ENCODE results near the gene CYTH4. TPM values are rescaled to one million over a fixed set of nuclear protein-coding genes. Genes with fewer than 3 reads are reported as not detected.

Gene CYTH4
- total and polyA plus RNA-seq, 4 donors, result 1.9 to 9.9 (median 5.9) TPM

- TF ChIP-seq CTCF (IDR thresholded peaks at IDR 0.05; ENCODE audit: low read depth, low read length, missing input control) (no peak), GABPA (IDR thresholded peaks at IDR 0.05 in 1 of 2, conservative IDR thresholded peaks at IDR 0.05 in 1 of 2) (no peak), RAD21 (IDR thresholded peaks at IDR 0.05) (no peak)
- TF ChIP-seq, protein P1, sequence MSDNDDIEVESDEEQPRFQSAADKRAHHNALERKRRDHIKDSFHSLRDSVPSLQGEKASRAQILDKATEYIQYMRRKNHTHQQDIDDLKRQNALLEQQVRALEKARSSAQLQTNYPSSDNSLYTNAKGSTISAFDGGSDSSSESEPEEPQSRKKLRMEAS (IDR thresholded peaks at IDR 0.05), result no peak
Observed at GRCh38 chr22:37273846-37274225, 8.5 kb upstream of the CYTH4 start (continued).

- no peak for DNase-seq (ENCODE audit: low spot score)
- WGBS, result 78% methylated on average over 12 of the region's 12 CpGs
- no peaks in the 10 kb centered on the region for H3K9me3 ChIP-seq (ENCODE audit: control insufficient read depth in 4 of 4, low read length in 3 of 4)
- H3K4me3 ChIP-seq (ENCODE audit: low read depth in 1 of 3, low read length in 3 of 3), result no peak overlapping the region
- no peak overlapping the region for H3K9ac ChIP-seq (ENCODE audit: low read depth in 1 of 2, low read length in 2 of 2)
- no peaks in the 10 kb centered on the region for H3K36me3 ChIP-seq (ENCODE audit: control insufficient read depth in 4 of 4, insufficient read depth in 3 of 4, low read depth in 1 of 4, low read length in 3 of 4)
- no peak overlapping the region for H3K27ac ChIP-seq (ENCODE audit: low read depth in 1 of 2, low read length in 2 of 2)
- H3K27me3 ChIP-seq (ENCODE audit: control insufficient read depth in 4 of 4, insufficient read depth in 4 of 4, low read length in 3 of 4), result no peaks in the 10 kb centered on the region
- TF ChIP-seq TAF1 (conservative IDR thresholded peaks at IDR 0.05) (no peak), HNF4A (conservative IDR thresholded peaks at IDR 0.05) (no peak), FOXA1 (IDR thresholded peaks at IDR 0.05) (no peak), YY1 (IDR thresholded peaks at IDR 0.05) (no peak)
- H3K4me1 ChIP-seq (ENCODE audit: control insufficient read depth in 4 of 4, insufficient read depth in 4 of 4, low read length in 3 of 4), result no peaks in the 10 kb centered on the region
Observed at GRCh38 chr22:37274380-37274862, 7.9 kb upstream of the CYTH4 start.

DNA sequence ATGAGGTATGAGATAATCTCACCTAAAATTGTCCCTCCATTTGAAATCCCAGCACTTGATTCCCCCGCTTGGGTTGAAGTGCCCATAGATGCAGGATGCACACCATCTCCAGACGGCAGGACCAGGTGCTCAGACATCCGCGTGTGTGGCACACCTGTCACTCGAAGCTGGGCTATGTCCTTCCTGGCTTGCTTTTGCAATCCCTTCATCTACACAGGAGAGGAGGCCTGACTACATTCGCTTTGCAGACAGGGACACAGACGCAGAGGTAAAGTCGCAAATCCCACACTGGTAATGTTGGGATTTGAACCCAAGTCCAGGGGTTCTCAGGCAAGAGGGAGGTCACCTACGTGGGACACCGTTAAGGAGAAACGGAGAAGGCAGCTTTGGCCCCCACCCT, 7.2 kb upstream of the CYTH4 start:
- H3K4me3 ChIP-seq (ENCODE audit: low read depth in 1 of 3, low read length in 3 of 3), result no peak overlapping the region
- H3K9ac ChIP-seq (ENCODE audit: low read depth in 1 of 2, low read length in 2 of 2), result no peak overlapping the region
- H3K27me3 ChIP-seq (ENCODE audit: control insufficient read depth in 4 of 4, insufficient read depth in 4 of 4, low read length in 3 of 4), result no peaks in the 10 kb centered on the region
- no peaks in the 10 kb centered on the region for H3K9me3 ChIP-seq (ENCODE audit: control insufficient read depth in 4 of 4, low read length in 3 of 4)
- TF ChIP-seq, protein P1 (IDR thresholded peaks at IDR 0.05), result no peak
- TF ChIP-seq EGR1 (IDR thresholded peaks at IDR 0.05; ENCODE audit: low read depth in 2 of 2), result no peak
- TF ChIP-seq, protein P2, sequence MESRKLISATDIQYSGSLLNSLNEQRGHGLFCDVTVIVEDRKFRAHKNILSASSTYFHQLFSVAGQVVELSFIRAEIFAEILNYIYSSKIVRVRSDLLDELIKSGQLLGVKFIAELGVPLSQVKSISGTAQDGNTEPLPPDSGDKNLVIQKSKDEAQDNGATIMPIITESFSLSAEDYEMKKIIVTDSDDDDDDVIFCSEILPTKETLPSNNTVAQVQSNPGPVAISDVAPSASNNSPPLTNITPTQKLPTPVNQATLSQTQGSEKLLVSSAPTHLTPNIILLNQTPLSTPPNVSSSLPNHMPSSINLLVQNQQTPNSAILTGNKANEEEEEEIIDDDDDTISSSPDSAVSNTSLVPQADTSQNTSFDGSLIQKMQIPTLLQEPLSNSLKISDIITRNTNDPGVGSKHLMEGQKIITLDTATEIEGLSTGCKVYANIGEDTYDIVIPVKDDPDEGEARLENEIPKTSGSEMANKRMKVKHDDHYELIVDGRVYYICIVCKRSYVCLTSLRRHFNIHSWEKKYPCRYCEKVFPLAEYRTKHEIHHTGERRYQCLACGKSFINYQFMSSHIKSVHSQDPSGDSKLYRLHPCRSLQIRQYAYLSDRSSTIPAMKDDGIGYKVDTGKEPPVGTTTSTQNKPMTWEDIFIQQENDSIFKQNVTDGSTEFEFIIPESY (IDR thresholded peaks at IDR 0.05), result no peak
- TF ChIP-seq NR2F2 (IDR thresholded peaks at IDR 0.05), result no peak
- no peak for TF ChIP-seq RAD21 (IDR thresholded peaks at IDR 0.05)
- TF ChIP-seq TAF1 (conservative IDR thresholded peaks at IDR 0.05), result no peak
- no peak for TF ChIP-seq FOXA1 (IDR thresholded peaks at IDR 0.05)
- no peak for TF ChIP-seq GABPA (IDR thresholded peaks at IDR 0.05 in 1 of 2, conservative IDR thresholded peaks at IDR 0.05 in 1 of 2)
- TF ChIP-seq CTCF (IDR thresholded peaks at IDR 0.05; ENCODE audit: low read depth, low read length, missing input control), result no peak
- no peak for TF ChIP-seq JUND (IDR thresholded peaks at IDR 0.05)
- TF ChIP-seq SP1 (IDR thresholded peaks at IDR 0.05), result no peak
- TF ChIP-seq, protein P3, sequence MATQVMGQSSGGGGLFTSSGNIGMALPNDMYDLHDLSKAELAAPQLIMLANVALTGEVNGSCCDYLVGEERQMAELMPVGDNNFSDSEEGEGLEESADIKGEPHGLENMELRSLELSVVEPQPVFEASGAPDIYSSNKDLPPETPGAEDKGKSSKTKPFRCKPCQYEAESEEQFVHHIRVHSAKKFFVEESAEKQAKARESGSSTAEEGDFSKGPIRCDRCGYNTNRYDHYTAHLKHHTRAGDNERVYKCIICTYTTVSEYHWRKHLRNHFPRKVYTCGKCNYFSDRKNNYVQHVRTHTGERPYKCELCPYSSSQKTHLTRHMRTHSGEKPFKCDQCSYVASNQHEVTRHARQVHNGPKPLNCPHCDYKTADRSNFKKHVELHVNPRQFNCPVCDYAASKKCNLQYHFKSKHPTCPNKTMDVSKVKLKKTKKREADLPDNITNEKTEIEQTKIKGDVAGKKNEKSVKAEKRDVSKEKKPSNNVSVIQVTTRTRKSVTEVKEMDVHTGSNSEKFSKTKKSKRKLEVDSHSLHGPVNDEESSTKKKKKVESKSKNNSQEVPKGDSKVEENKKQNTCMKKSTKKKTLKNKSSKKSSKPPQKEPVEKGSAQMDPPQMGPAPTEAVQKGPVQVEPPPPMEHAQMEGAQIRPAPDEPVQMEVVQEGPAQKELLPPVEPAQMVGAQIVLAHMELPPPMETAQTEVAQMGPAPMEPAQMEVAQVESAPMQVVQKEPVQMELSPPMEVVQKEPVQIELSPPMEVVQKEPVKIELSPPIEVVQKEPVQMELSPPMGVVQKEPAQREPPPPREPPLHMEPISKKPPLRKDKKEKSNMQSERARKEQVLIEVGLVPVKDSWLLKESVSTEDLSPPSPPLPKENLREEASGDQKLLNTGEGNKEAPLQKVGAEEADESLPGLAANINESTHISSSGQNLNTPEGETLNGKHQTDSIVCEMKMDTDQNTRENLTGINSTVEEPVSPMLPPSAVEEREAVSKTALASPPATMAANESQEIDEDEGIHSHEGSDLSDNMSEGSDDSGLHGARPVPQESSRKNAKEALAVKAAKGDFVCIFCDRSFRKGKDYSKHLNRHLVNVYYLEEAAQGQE (IDR thresholded peaks at IDR 0.05), result no peak
- TF ChIP-seq FOXA2 (IDR thresholded peaks at IDR 0.05), result no peak
- H3K36me3 ChIP-seq (ENCODE audit: control insufficient read depth in 4 of 4, insufficient read depth in 3 of 4, low read depth in 1 of 4, low read length in 3 of 4), result no peaks in the 10 kb centered on the region
- DNase-seq (ENCODE audit: low spot score), result no peak
- WGBS, result 81% methylated on average over 11 of the region's 11 CpGs
- H3K27ac ChIP-seq (ENCODE audit: low read depth in 1 of 2, low read length in 2 of 2), result no peak overlapping the region
- H3K4me1 ChIP-seq (ENCODE audit: control insufficient read depth in 4 of 4, insufficient read depth in 4 of 4, low read length in 3 of 4), result no peaks in the 10 kb centered on the region
